Measurements from ENCODE around the gene ALDH4A1. TPM values are rescaled to one million over a fixed set of nuclear protein-coding genes. Genes with fewer than 3 reads are reported as not detected.

Gene ALDH4A1, protein sequence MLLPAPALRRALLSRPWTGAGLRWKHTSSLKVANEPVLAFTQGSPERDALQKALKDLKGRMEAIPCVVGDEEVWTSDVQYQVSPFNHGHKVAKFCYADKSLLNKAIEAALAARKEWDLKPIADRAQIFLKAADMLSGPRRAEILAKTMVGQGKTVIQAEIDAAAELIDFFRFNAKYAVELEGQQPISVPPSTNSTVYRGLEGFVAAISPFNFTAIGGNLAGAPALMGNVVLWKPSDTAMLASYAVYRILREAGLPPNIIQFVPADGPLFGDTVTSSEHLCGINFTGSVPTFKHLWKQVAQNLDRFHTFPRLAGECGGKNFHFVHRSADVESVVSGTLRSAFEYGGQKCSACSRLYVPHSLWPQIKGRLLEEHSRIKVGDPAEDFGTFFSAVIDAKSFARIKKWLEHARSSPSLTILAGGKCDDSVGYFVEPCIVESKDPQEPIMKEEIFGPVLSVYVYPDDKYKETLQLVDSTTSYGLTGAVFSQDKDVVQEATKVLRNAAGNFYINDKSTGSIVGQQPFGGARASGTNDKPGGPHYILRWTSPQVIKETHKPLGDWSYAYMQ
- 17.8 and 24.8 TPM in 2 replicates for polyA plus RNA-seq (2014; cell fraction: cytosol; rRNA removed)
- 45.7 and 51.6 TPM in 2 replicates for polyA plus RNA-seq (2014; cell fraction: nucleus; rRNA removed)

DNA sequence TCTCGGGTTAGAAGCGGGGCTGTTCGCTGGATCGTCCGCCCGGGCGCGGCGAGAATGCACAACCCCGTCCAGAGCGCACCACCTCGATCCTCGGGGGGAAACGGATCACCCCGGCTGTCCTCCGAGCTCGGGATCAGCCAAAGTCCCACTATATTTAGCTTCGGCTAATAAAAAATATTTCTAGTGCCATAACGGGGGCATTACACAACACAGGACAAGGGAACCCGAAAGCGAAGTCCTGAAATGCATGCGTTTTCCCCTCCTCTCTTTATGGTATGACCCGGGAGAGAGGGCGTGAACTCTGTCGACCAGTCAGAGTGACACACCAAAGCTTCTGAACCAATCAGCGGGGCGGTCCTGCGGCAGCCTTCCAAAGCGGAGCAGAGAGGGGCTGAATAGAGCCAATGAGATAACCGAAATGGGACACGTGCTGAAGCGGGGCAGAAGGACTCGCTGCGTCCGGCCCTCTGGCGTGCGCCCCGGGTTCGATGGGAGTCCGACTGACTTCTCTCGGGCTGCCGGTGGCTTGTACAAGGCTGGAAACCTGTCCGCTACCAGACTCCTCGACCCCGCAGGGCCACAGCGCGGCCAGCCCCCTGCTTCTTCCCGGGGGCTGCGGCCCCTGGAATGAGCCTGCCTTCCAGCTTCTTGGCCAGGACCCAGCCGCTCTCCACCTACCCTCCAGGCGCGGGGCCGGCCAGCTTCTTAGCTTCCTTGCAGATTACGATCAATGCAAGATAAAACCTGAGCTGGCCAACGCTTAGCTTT, at the start of gene ALDH4A1:
ALDH4A1 (minus strand) TSS at position 33 of the 768 bp plus-strand sequence; CDS start at position 1, 32 bp downstream.
- DNase-seq (ENCODE audit: low spot score): peak; percentile 99

DNA sequence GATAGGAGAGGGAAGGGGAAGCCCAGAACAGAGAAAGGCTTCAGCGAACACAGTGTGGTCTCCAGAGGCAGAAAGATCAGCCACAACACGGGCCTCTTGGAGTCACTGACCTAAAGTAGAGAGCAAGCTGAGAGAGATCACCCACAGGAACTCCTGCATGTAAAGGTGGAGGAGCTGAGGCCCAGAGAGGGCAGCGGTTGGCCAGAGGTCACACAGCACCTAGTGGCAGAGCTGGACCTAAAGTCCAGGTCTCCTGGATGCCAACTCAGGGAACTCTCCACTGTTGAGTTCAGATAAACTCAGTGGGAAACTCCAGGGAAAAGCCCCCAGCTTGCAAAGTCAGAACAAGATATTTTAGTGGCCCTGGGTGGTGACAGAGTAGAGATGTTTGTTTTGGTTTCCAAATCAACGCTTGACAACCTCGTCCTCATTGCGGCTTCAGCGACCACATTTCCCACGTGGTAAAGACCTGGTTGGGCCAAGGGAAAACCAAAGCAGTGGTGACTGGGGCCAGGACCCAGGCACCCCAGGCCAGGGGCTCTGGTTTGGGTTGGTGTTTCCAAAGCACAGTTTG, 49.5 kb upstream of the ALDH4A1 start:
- no peak for DNase-seq (ENCODE audit: low spot score)

DNA sequence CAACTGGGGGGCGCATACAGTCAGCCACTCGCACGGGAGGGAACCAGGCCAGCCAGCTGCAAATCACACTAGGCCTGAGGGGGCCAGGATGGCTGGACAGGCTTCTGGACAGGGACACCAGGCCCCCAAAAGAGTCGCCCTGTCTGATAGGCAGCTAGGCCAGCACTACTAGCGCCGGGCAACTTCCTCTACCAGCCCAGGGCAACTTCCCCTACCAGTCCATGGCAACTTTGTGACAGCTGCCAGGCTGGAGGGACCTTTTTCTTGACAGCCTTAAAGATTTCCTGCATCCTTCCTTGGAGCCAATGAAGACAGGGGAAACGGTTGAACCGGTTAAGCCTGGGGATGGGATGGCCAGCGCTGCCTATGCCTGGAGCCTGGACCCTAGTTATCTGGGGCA, 49.1 kb upstream of the ALDH4A1 start:
- no peak for DNase-seq (ENCODE audit: low spot score)

DNA sequence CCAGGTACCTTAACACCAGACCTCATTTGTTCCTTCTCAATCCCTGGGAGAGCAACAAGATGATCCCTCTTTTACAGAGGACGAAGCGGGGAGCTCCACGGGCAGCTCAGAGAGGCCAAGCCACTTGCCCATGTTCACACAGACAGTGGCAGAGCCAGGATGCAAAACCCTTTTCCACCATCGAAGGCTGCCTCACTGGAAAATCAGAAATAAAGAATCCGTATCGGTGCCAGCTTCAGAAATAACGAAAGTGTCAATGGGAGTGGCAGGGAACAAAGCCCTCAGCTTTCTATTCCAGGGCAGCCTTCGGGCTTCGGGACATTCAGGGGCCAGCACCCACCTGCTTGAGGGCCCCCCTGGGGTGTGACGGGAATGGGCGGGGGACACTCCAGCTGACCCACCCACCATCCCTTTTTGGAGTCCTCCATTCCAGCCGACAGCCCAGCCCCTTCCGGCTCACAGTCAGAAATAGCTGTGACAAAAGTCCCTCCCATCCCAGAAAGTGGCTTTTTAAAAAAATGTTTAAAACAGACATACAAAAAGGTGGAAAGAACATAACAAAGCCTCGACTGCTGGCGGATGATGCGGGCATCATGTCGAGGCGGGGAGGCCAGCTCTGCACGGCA, 48.2 kb upstream of the ALDH4A1 start:
- DNase-seq (ENCODE audit: low spot score): no peak

DNA sequence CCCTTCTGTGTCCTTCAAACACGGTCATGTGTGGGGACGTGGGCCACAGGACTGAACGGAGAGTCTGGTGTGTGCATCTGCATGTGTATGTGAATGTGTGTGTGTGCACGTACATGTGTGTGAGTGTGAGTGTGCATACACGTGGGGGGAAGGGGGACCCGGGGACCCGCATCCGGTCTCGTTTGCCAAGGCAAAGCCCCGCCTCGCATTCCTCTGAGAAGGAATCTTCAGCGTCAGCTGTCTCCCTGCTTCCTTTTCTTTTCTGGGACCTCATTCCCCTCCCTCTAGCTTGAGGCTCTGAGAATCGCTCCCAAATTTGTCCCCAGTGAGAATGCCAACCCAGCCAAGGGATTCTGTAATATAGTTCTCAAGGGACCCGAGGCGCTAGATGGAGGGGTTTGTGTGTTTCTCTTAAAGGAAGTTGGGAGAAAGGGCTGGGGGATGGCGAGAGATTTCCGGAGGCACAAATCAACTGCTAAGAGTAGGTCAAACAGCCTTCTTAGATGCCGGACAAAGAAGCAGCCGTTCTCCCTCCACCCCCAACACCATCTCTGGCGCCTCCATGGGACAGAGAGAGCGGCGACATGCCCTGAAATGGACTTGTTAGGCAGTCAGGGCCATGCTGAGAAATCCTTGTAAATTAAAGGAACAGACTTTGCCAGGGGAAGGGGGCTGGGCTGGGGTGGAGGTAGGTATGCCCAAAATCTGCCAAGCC, 47.5 kb upstream of the ALDH4A1 start:
- DNase-seq (ENCODE audit: low spot score): peak; percentile 35

DNA sequence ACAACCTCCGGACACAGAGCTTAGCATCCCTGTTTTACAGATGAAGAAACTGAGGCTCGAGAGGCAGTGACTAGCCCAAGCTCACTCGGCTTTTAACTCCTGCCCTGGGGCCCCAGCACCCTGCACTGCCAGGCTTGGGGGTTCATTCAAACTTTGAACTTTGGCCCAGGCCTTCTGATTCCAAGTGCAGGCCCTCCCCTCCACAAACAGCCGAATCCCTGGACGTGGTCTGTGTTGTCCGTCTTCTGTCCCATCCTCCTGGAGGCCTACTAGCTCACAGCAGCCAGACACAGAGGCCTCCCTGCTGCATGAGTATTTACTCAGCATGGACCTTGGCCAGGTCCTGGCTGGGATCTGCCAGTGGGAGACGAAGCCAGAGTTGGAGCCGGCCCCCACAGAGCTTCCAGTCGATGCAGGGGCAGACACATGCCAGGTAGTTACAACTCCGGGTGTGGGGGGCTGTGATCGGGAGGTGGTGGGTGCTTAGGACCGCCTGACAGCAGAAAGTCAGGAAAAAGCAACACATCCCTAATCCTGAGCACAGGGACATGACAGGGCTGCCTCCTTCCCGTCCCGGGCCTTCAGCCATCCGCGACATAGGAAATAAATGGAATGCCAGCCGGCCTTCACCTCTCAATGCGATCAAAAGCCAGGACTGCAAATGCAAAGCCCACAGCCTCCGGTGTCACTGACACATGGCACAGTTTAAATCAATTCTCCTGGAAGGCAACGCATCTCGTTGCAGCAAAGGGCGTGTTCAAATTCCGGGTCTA, 46.7 kb upstream of the ALDH4A1 start:
- no peak for DNase-seq (ENCODE audit: low spot score)

DNA sequence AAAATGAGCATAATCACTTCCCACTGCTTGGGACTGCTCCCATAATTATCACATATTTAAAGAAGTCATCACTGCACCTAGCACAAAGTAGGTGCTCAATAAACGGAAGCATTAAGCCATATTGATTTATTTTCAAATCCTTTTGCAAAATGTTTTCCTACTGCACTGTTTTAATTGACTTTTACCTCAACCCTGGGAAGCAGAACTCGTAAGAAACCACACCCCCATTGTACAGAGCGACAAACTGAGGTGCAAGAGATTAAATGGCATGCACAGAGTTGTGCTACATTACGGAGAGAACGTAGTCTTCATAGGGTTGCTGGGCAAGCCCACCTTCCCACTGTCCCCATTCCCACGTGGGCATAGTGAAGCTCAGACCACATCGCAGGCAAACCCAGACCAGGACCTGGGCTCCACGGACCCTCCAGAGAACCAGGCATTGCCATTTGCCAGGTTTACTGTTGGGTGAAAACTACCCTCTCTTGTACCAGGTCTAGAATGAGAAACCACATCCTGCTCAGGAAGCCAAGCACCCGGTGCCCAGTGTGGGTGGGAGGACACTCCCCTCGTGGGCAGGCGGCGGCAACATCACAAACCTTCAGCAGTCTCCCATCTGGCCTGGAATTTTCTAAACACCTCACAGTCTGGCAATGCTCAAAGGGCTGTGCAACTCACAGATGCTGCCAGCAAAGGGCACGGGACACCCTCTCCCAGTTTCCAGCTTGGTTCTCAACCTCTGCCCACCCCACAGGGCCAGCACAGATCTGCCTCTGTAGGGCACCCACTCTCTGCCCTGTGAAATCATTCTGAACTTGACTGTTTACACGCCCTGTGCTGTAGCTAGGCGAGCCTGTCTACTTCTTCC, 45.9 kb upstream of the ALDH4A1 start:
- no peak for DNase-seq (ENCODE audit: low spot score)

DNA sequence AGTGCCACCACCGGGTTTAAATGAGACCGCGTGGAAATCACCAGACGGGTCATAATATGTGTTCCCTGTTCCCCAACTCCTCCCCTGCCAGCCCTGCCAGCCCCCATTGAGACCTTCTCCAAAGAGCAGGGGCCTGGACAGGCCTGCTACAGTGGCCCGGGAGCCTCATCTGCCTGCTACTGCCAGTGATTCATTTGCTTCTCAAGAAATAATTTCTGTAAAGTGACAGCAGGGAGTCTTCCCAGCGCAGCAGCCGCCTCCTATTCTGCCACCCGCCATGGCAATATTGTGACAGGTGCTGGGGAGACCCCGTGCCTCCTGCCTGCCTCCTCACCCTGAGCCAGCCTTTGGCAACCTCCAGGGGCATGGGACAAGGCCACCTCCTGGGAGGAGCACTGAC, 45.2 kb upstream of the ALDH4A1 start:
- DNase-seq (ENCODE audit: low spot score): no peak

DNA sequence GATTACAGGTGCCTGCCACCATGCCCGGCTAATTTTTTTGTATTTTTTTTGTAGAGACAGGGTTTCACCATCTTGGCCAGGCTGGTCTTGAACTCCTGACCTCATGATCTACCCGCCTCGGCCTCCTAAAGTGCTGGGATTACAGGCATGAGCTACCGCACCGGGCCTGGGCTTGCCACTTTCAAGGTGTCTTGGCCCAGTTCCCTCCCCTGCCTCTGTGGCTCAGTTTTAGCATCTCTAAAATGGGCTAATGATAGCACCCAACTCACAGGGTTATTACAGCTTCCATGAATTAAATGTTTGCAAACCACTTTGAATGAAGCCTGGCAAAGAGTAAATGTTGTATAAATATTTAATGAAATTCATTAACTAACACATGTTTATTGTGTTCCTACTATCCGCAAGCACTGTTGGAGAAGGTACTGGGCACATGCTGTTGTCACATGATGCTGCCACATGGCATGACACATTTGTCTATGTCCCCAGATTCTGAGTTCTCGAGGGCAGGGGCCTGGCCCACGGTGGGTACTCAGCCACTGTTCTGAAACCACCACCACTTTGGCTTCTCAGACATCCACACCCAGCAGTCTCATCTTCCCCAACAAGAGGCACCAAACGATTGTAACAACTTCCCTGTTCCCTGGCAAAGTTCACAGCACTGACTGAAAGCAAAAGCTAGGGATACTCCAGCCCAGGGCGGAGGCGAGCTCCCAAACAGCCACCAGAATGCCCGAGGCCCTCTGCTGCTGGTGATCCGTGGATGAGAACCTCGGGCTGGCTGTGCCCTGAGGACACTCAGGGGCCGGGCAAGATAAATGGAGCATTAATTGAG, 44.4 kb upstream of the ALDH4A1 start:
- no peak for DNase-seq (ENCODE audit: low spot score)

DNA sequence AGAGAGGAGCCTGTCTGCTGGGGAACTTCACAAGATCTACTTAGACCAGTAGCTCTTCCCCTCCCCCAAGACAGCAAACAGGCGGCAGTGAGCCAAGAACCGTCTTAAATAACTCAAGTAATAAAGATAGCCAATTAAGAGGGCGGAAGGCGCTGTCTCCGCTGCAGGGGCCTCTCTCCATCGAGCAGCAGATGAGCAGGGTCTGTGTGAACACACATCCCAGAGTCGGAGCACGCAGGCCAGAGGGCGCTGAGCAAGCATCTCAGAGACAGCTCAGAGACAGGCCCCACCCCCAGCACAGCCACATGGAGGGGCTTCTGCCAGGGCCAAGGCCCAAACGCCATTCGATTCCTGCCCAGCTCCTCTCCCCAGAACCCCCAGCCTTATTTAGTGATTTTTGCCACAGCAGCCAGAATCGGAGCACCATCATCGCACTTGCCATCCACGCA, 43.1 kb upstream of the ALDH4A1 start:
- DNase-seq (ENCODE audit: low spot score): peak; percentile 43

DNA sequence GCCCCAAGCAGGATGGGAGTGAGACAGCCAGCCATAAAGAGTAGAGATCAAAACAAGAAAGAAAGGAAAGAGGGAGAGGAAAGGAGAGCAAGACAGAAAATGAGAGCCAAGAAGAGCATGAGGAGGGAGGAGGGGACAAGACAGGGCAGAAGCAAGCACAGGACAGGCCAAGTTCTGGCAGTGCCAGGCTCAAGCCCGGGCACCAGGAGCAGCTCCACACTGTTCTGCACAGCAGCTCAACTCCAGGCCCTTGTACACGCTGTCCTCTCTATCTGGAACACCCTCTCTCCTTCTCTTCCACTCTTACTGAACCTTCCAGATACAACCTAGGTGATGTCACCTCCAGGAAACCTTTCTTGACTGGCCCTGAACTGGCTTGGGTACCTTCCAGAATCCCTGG, 42.5 kb upstream of the ALDH4A1 start:
- no peak for DNase-seq (ENCODE audit: low spot score)

DNA sequence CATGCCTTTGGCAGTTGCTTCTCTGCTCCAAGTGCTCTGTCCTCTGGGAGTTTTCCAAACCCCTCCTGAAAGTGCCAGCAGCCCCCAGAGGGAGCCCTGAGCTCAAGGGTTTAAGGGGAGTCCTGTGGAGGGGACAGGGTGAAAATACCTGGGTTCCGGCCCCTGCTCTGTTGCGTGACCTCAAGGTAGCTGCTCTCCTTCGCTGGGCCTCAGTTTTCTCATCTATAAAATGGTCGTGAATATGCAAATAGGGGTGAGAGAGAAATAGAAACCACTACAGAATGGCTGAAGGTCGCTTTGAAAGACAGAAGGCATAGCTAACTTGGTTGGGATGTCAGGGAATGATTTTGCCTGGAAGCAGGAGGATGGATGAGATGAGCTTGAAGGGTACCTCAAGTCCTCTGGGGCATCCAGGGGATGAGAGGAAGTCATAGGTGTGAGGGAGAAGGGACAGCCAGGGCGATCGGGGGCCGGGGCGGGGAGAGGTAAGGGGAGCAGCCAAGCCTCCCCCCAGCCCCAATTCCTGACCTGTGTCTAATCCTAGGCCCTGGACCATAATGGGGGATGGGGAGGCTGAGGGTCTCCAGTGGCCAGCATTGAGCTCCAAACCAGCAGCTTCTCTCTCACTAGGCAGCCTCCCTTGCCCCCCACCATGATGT, 41.7 kb upstream of the ALDH4A1 start:
- DNase-seq (ENCODE audit: low spot score): no peak

DNA sequence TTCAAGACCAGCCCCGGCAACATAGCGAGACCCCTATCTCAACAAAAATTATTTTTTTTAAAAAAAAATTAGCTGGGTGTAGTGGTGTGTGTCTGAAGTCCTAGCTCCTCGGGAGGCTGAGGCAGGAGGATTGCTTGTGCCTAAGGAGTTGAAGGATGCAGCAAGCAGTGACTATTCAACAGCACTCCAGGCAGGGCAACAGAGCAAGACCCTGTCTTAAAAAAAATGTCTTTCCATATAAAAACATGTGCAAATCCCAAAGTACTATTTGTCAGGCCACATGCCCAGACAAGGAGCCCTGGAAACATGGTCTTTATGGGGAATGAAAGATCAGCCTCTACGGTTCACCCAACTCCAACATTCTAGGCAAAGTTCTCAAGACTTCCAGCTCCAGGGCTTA, 40.8 kb upstream of the ALDH4A1 start:
- DNase-seq (ENCODE audit: low spot score): no peak

DNA sequence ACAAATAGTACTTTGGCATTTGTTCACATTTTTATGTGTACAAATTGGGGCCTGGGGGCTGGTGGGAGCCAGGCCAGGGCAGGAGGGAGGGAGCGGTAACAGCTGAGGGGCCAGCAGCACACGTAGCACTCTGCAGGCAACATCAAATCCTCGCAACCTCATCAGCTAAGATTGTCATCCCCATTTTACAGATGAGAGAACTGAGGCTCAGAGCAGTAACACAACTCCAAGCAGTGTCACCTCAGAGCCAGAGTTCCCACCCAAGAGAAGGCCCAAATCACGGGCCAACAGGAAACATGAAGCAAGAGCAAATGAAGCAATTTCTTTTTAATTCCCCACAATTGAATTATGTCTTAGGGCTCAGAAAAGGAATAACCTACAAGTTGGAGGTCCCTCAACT, 40.0 kb upstream of the ALDH4A1 start:
- no peak for DNase-seq (ENCODE audit: low spot score)

DNA sequence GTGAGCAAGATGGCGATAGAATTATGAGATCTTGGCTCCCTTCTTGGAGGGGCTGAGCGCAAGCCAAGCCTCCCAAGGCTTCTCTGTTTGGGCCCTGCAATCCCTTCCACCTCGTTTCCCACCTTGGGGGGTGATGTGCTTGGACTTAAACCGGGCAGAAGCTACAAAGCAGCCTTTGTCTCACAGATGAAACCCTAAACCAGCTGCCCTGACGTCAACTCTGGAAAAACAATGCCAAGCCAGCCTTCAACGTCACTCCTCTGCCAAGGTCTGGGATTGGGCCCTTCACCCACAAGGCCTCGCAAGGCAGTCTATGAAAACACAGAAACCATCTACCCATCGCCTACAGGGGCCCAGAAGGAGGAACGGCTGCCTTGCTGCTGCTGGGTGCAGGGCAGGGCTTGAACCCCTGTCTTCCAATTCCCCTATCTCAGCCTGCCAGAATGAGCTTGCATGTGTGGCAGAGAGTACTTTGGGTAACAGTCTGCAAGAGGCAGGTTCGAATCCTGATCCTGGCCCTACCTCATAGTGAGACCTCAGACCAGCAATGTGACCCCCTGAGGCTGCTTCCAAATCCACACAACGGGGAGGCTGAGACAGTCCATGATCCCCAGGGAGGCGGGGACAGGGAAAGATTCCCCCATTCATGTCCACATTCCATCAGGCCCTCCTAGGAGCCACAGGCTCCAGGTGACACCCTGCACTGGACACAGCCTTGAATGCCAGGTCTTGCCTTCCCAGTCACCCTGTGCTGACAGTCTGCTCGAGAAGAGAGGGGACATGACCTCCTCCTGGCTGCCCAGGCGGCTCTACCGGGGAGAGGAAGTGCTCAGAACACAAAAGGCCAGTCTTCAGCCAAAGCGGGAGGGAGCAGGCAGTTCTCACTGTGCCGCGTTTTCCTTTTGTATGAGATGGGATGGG, 39.1 kb upstream of the ALDH4A1 start:
- DNase-seq (ENCODE audit: low spot score): no peak

DNA sequence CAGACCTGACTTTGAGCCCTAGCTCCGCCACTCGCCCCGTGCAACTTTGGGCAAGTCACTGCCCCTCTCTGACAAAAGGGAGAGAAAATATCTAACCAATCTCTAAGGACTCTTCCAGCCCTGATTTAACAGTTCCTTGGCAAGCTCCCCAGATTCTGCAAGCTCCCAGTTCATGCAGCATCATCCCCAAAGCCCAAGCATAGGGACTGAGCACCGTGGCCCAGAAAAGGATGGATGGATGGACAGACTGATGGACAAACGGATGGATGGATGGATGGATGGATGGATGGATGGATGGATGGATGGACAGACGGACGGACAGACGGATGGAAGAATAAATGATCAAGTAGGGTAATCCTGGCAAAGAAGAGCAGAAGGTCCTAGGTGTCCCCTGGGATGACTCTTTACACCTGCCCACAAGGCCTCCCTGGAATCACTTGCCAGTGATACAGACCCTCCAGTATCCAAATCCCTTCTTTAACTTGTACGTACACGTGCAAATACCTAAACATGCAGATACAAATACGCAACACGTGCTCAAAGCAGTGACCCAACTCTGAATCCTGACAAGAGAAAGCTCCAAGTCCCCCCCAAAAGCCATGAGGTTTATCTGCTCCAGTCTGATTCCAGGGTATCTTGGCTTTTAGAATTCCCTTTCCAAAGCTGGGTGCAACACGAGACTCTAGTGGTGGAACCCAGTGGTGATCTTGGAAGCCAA, 38.1 kb upstream of the ALDH4A1 start:
- no peak for DNase-seq (ENCODE audit: low spot score)
